Left ventricle myocardium inferior (tissue), 1 donor: ENCODE data around the gene GPC6. TPM values are rescaled to one million over a fixed set of nuclear protein-coding genes. Genes with fewer than 3 reads are reported as not detected.

Experiments used
- DNase-seq: peaks from one replicate; pipeline ENCODE4 v3.0.0-alpha.2; 2020
- H3K27ac ChIP-seq: fragments of 200-600 bp; replicated peaks from 2 replicates; pipeline ENCODE4 v1.8.0; 2021
- H3K27me3 ChIP-seq: fragments of 200-600 bp; 2 replicates; pipeline ENCODE4 v1.8.0; 2021; ENCODE audit warnings: low read depth
- H3K36me3 ChIP-seq: fragments of 200-600 bp; 2 replicates; pipeline ENCODE4 v1.8.0; 2021
- H3K4me1 ChIP-seq: fragments of 200-600 bp; 2 replicates; pipeline ENCODE4 v1.8.0; 2021
- H3K4me3 ChIP-seq: fragments of 200-600 bp; 2 replicates; pipeline ENCODE4 v1.8.0; 2021; ENCODE audit warnings: mild to moderate bottlenecking, moderate library complexity
- H3K9me3 ChIP-seq: fragments of 200-600 bp; replicated peaks from 2 replicates; pipeline ENCODE4 v1.8.0; 2021
- CTCF ChIP-seq: fragments of 200-600 bp; IDR thresholded peaks from 2 replicates; pipeline ENCODE4 v1.8.0; 2021; ENCODE audit warnings: antibody characterized with exemption, mild to moderate bottlenecking, borderline replicate concordance
- intact Hi-C: fragments of 100-400 bp; cut with micrococcal nuclease; formaldehyde crosslinking; loops from one replicate; pipeline ENCODE4 v1.11.0; 2022
- total RNA-seq: library from RNA; stranded (reverse); fragmentation: NEBNext Ultra II Directional; extraction: Animal tissue kit (Norgen Biotek cat#: 25700); gene quantifications from one replicate; pipeline ENCODE4 v1.2.1, GENCODE V29; 2021
- donor health status: DM: no; HTN: yes; CAD: no; lungs with severe emphysema.

Gene GPC6
- total RNA-seq, 1 donor from 2014 or later = 1.8 TPM

GRCh38 chr13:93286047-93286446 lies 59.4 kb downstream of the GPC6 start:
- H3K36me3 ChIP-seq = no peaks in the 10 kb centered on the region
- H3K9me3 ChIP-seq = peaks cover 2% of the 10 kb centered on the region
- H3K4me1 ChIP-seq = no peaks in the 10 kb centered on the region
- no peaks in the 10 kb centered on the region for H3K27me3 ChIP-seq
- intact Hi-C loops = no loop called here
- DNase-seq = no peak
- no peak overlapping the region for H3K4me3 ChIP-seq
- no peak for TF ChIP-seq CTCF
- H3K27ac ChIP-seq = no peak overlapping the region

- Histone ChIP-seq H3K9me3 (no peaks in the 10 kb centered on the region), H3K27ac (no peak overlapping the region), H3K27me3 (no peaks in the 10 kb centered on the region), H3K36me3 (no peaks in the 10 kb centered on the region), H3K4me1 (no peaks in the 10 kb centered on the region), H3K4me3 (no peak overlapping the region)
- no peak for DNase-seq
- no peak for TF ChIP-seq CTCF
- intact Hi-C loops = no loop called here
These were observed 62.4 kb downstream of the GPC6 start for GRCh38 chr13:93289053-93289452.

GRCh38 chr13:93289842-93290241 lies 63.2 kb downstream of the GPC6 start:
- TF ChIP-seq CTCF = no peak
- no peak overlapping the region for H3K27ac ChIP-seq
- H3K9me3 ChIP-seq = no peaks in the 10 kb centered on the region
- no peaks in the 10 kb centered on the region for H3K27me3 ChIP-seq
- no peaks in the 10 kb centered on the region for H3K36me3 ChIP-seq
- H3K4me3 ChIP-seq = no peak overlapping the region
- intact Hi-C loops = no loop called here
- H3K4me1 ChIP-seq = no peaks in the 10 kb centered on the region
- DNase-seq = no peak

GRCh38 chr13:93290503-93290902 lies 63.9 kb downstream of the GPC6 start:
- Histone ChIP-seq H3K27ac (no peak overlapping the region), H3K27me3 (no peaks in the 10 kb centered on the region), H3K36me3 (no peaks in the 10 kb centered on the region), H3K9me3 (no peaks in the 10 kb centered on the region), H3K4me3 (no peak overlapping the region), H3K4me1 (no peaks in the 10 kb centered on the region)
- TF ChIP-seq CTCF = no peak
- DNase-seq = no peak
- intact Hi-C loops = no loop called here

GRCh38 chr13:93292366-93292765 lies 65.8 kb downstream of the GPC6 start:
- no peak for TF ChIP-seq CTCF
- Histone ChIP-seq H3K27me3 (no peaks in the 10 kb centered on the region), H3K27ac (no peak overlapping the region), H3K9me3 (no peaks in the 10 kb centered on the region), H3K4me1 (no peaks in the 10 kb centered on the region), H3K36me3 (no peaks in the 10 kb centered on the region), H3K4me3 (no peak overlapping the region)
- no peak for DNase-seq
- intact Hi-C loops = no loop called here

GRCh38 chr13:93293710-93294109 lies 67.1 kb downstream of the GPC6 start:
- TF ChIP-seq CTCF = no peak
- no peaks in the 10 kb centered on the region for H3K9me3 ChIP-seq

More at GRCh38 chr13:93293710-93294109, 67.1 kb downstream of the GPC6 start:
- H3K36me3 ChIP-seq = no peaks in the 10 kb centered on the region
- no peak for DNase-seq
- no peak overlapping the region for H3K4me3 ChIP-seq
- no peaks in the 10 kb centered on the region for H3K27me3 ChIP-seq
- intact Hi-C loops = no loop called here
- H3K4me1 ChIP-seq = no peaks in the 10 kb centered on the region
- no peak overlapping the region for H3K27ac ChIP-seq
